K562 (cell line): ENCODE data around the gene CD160. TPM values are rescaled to one million over a fixed set of nuclear protein-coding genes. Genes with fewer than 3 reads are reported as not detected.

Experiments
- ATAC-seq: fragments of 200-7000 bp; cut with Tn5 transposase; 3 replicates; pipeline ENCODE4 v1.9.1; 2020; ENCODE audit warnings: moderate library complexity
- BruUV-seq: library from RNA; stranded (reverse); fragments of 400-500 nt; replicated peaks from 2 replicates; lab custom pipeline; 2021; lab: Mats Ljungman, UMichigan
- CTCF ChIA-PET: fragments of 300-600 bp; formaldehyde crosslinking; extraction: SDS; loops from one replicate; lab custom pipeline; 2021; ENCODE audit warnings: low intra/inter-chr PET ratio; lab: Yijun Ruan, JAX
- POLR2A ChIA-PET: fragments of 300-600, 350-650 bp; sonication (Branson Sonifier 250); formaldehyde crosslinking; extraction: SDS; loops from one replicate; lab custom pipeline; 2021; ENCODE audit warnings: antibody characterized with exemption, inconsistent platforms; lab: Yijun Ruan, JAX
- DNase-seq, 4 experiments: peaks; one replicate each; pipeline versions ENCODE4 v3.0.0 to v3.0.0-alpha.2; 2011 to 2018; ENCODE audit warnings: low spot score in 3 of 4, mixed read lengths in 3 of 4; ENCODE audit errors: extremely low read depth in 1 of 4
- FAIRE-seq: peaks from 2 replicates; lab custom pipeline; 2011; peaks lifted over from hg19 to GRCh38; lab: Jason Lieb, UNC
- H2AFZ ChIP-seq: 2 replicates; pipeline ENCODE4 v1.6.0; 2011; ENCODE audit warnings: low read depth, low read length, control low read depth, inconsistent platforms
- H3K27ac ChIP-seq: fragments of 200-600 bp; 3 replicates; pipeline ENCODE4 v1.8.0; 2011; ENCODE audit warnings: low read depth, mild to moderate bottlenecking, control low read depth, inconsistent platforms, low read length, moderate library complexity, mixed read lengths; ENCODE audit errors: extremely low read depth
- H3K27me3 ChIP-seq, 2 experiments: fragments of 300-600 bp in 1 of 2; 2 replicates in 1 of 2; 3 replicates in 1 of 2; pipeline versions ENCODE4 v1.6.0 to v1.8.0; 2011; ENCODE audit warnings: inconsistent platforms in 2 of 2, low read length in 2 of 2, mild to moderate bottlenecking in 1 of 2, mixed read lengths in 1 of 2, moderate library complexity in 1 of 2; ENCODE audit not compliant: control insufficient read depth in 2 of 2, insufficient read depth in 2 of 2
- H3K36me3 ChIP-seq: fragments of 300-600 bp; 3 replicates; pipeline ENCODE4 v1.8.0; 2011; ENCODE audit warnings: mild to moderate bottlenecking, low read length, inconsistent platforms; ENCODE audit not compliant: control insufficient read depth, insufficient read depth
- H3K4me1 ChIP-seq, 2 experiments: fragments of 200-600 bp in 1 of 2; replicated peaks in 1 of 2; 2 replicates in 1 of 2; 3 replicates in 1 of 2; pipeline versions ENCODE4 v1.5.1 to v1.8.0; 2011; ENCODE audit warnings: inconsistent platforms in 2 of 2, low read length in 2 of 2, mild to moderate bottlenecking in 1 of 2, mixed read lengths in 1 of 2, moderate library complexity in 1 of 2; ENCODE audit not compliant: control insufficient read depth in 2 of 2, insufficient read depth in 2 of 2
- H3K4me2 ChIP-seq: 2 replicates; pipeline ENCODE4 v1.6.1; 2011; ENCODE audit warnings: low read length, control low read depth, inconsistent platforms, mixed read lengths; ENCODE audit not compliant: insufficient read depth
- H3K4me3 ChIP-seq: fragments of 200-600 bp; sonication (generic), shearing (Covaris generic); 2 replicates; pipeline ENCODE4 v1.5.1; 2016; ENCODE audit warnings: control low read depth, inconsistent platforms
- H3K79me2 ChIP-seq: fragments of 200-600 bp; 3 replicates; pipeline ENCODE4 v1.8.0; 2011; ENCODE audit warnings: low read length, inconsistent platforms; ENCODE audit not compliant: control insufficient read depth, insufficient read depth
- H3K9ac ChIP-seq, 2 experiments: 2 replicates each; pipeline versions ENCODE4 v1.6.0 to v1.6.1; 2011; ENCODE audit warnings: low read depth in 2 of 2, low read length in 2 of 2, control low read depth in 1 of 2, inconsistent platforms in 1 of 2, mild to moderate bottlenecking in 1 of 2, mixed read lengths in 1 of 2; ENCODE audit not compliant: insufficient read depth in 1 of 2
- H3K9me1 ChIP-seq: one replicate; pipeline ENCODE4 v1.6.0; 2011; ENCODE audit warnings: inconsistent platforms, mild to moderate bottlenecking, low read length, moderate library complexity; ENCODE audit not compliant: control insufficient read depth, insufficient read depth
- H3K9me3 ChIP-seq: replicated peaks from 2 replicates; pipeline ENCODE4 v1.5.1; 2011; ENCODE audit warnings: low read depth, low read length, inconsistent platforms; ENCODE audit not compliant: control insufficient read depth, insufficient read depth
- H4K20me1 ChIP-seq: replicated peaks from 2 replicates; pipeline ENCODE4 v1.6.1; 2011; ENCODE audit warnings: low read length, inconsistent platforms, mixed read lengths; ENCODE audit not compliant: control insufficient read depth, insufficient read depth
- LCOR ChIP-seq: sonication (generic); formaldehyde crosslinking; IDR thresholded peaks from 2 replicates; pipeline ENCODE4 v1.8.0; 2022; ENCODE audit warnings: mild to moderate bottlenecking, missing genetic modification reagents
- MAFG ChIP-seq: fragments of 450-650 bp; conservative IDR thresholded peaks from 2 replicates; pipeline ENCODE4 v1.6.1; 2016; ENCODE audit warnings: missing genetic modification characterization, missing compliant biosample characterization
- SIN3B ChIP-seq: fragments of 450-650 bp; IDR thresholded peaks from 2 replicates; pipeline ENCODE4 v1.6.1; 2017; ENCODE audit warnings: low read depth, mild to moderate bottlenecking, moderate library complexity
- SMARCA5 ChIP-seq: fragments of 450-650 bp; IDR thresholded peaks from 2 replicates; pipeline ENCODE4 v1.6.1; 2016
- WGBS: fragments of 100-300 bp; shearing (Covaris generic); methylation state at CpG from one replicate; pipeline ENCODE4 v1.1.6; 2016; ENCODE audit warnings: low coverage, mixed read lengths; ENCODE audit not compliant: insufficient coverage; ENCODE audit errors: missing lambda C conversion rate; 5-methylcytosine and 5-hydroxymethylcytosine counted together
- in situ Hi-C: fragments of 300-500 bp; cut with MboI; formaldehyde crosslinking; loops from 4 replicates; pipeline ENCODE4 v1.15.0; 2018; ENCODE audit warnings: inconsistent platforms, mixed read lengths
- intact Hi-C: fragments of 100-400 bp; cut with micrococcal nuclease; formaldehyde crosslinking; loops from 2 replicates; pipeline ENCODE4 v1.14.2; 2022
- polyA plus RNA-seq, 8 experiments: library from polyadenylated mRNA; depleted of rRNA in 4 of 8; stranded (reverse) in 5 of 8; unstranded in 3 of 8; fragments of >200 nt; fragmentation: Nextera tagmentation in 2 of 8; fragmentation: Illumina TruSeq in 1 of 8; extraction: Ambion mirVana in 2 of 8; extraction: Trizol in 1 of 8; gene quantifications; 2 replicates each; pipeline versions ENCODE4 v1.2.1 to v1.2.3, GENCODE V29; 2011 to 2014; ENCODE audit warnings: inconsistent platforms in 1 of 8, missing spikeins in 1 of 8
- total RNA-seq, 7 experiments: library from RNA; depleted of rRNA in 6 of 7; stranded (reverse); fragments of >200 nt in 6 of 7; fragmentation: Illumina TruSeq in 2 of 7; extraction: Trizol in 2 of 7; gene quantifications; 2 replicates each; pipeline versions ENCODE4 v1.2.1 to v1.2.3, GENCODE V29; 2011 to 2021; ENCODE audit warnings: low replicate concordance in 1 of 7
- TF ChIP-seq, protein P1 (sequence below): IDR thresholded peaks from 2 replicates; pipeline ENCODE4 v1.6.1; 2016; ENCODE audit warnings: missing genetic modification characterization, missing compliant biosample characterization
- TF ChIP-seq, protein P2 (sequence below): sonication (generic); formaldehyde crosslinking; IDR thresholded peaks from 2 replicates; pipeline ENCODE4 v1.8.0; 2022; ENCODE audit warnings: mild to moderate bottlenecking, missing genetic modification reagents, borderline replicate concordance

Gene CD160
- total and polyA plus RNA-seq, 9 of the 15 experiments (the other 6 are each of a cell fraction or from before 2014, with no cell fraction given), result 0.01 TPM; not detected in 8

DNA sequence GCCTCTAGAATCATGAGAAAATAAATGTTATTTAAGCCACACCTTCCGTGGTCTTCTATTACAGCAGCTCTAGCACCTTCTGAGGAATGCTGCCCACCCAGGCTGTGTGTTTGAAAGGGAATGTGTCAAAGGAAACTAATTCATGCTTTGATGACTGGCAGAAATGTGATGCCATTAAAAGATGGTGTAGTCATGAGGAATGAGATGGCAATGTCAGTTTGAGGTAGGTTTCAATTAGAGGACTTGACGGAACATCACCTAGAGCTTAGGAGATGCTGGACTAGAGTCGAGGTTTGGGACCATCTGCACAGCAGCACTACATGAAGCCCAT is 22.7 kb upstream of the CD160 start:
- no peaks in the 10 kb centered on the region for H3K79me2 ChIP-seq
- no peak overlapping the region for H3K27ac ChIP-seq
- ChIA-PET POLR2A (interaction anchor here (1.4 kb wide), 1 partner anchor 8 kb away, joined by 5 read pairs; no protein-coding TSS in a partner anchor), CTCF (no interaction called here)
- H2AFZ ChIP-seq, result no peak overlapping the region
- no peak overlapping the region for H3K4me2 ChIP-seq
- H3K9ac ChIP-seq, result no peak overlapping the region
- no peaks in the 10 kb centered on the region for H4K20me1 ChIP-seq
- DNase-seq, result no peak
- H3K27me3 ChIP-seq, result peaks cover 0 to 6% of the 10 kb centered on the region in 2 experiments; a peak in 1 of 5 replicates
- TF ChIP-seq SMARCA5, result no peak
- TF ChIP-seq SIN3B, result no peak
- peak; percentile 34; the same call in 1 of the 2 replicates for TF ChIP-seq MAFG (tag)
- TF ChIP-seq, protein P1, sequence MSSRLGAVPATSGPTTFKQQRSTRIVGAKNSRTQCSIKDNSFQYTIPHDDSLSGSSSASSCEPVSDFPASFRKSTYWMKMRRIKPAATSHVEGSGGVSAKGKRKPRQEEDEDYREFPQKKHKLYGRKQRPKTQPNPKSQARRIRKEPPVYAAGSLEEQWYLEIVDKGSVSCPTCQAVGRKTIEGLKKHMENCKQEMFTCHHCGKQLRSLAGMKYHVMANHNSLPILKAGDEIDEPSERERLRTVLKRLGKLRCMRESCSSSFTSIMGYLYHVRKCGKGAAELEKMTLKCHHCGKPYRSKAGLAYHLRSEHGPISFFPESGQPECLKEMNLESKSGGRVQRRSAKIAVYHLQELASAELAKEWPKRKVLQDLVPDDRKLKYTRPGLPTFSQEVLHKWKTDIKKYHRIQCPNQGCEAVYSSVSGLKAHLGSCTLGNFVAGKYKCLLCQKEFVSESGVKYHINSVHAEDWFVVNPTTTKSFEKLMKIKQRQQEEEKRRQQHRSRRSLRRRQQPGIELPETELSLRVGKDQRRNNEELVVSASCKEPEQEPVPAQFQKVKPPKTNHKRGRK (tag), result no peak
- TF ChIP-seq LCOR, result no peak
- TF ChIP-seq, protein P2, sequence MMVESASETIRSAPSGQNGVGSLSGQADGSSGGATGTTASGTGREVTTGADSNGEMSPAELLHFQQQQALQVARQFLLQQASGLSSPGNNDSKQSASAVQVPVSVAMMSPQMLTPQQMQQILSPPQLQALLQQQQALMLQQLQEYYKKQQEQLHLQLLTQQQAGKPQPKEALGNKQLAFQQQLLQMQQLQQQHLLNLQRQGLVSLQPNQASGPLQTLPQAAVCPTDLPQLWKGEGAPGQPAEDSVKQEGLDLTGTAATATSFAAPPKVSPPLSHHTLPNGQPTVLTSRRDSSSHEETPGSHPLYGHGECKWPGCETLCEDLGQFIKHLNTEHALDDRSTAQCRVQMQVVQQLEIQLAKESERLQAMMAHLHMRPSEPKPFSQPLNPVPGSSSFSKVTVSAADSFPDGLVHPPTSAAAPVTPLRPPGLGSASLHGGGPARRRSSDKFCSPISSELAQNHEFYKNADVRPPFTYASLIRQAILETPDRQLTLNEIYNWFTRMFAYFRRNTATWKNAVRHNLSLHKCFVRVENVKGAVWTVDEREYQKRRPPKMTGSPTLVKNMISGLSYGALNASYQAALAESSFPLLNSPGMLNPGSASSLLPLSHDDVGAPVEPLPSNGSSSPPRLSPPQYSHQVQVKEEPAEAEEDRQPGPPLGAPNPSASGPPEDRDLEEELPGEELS (CRISPR knock-in tag), result no peak
- H3K36me3 ChIP-seq, result no peaks in the 10 kb centered on the region
- H3K4me1 ChIP-seq, result peaks cover 3 to 13% of the 10 kb centered on the region in 2 experiments; a peak in 2 of 5 replicates
- WGBS, result 27% methylated on average over 3 of the region's 3 CpGs
- no peak for ATAC-seq
- no peak for FAIRE-seq
- intact Hi-C loops, result no loop called here
- in situ Hi-C loops, result no loop called here
- H3K9me3 ChIP-seq, result no peaks in the 10 kb centered on the region
- H3K9me1 ChIP-seq, result no peaks in the 10 kb centered on the region
- H3K4me3 ChIP-seq, result no peak overlapping the region
- BruUV-seq, result no TSS peak
